K562 (cell line): ENCODE results near the gene ZNF689. TPM values are rescaled to one million over a fixed set of nuclear protein-coding genes. Genes with fewer than 3 reads are reported as not detected.

Source experiments
- BCOR ChIP-seq: fragments of 450-650 bp; IDR thresholded peaks from 2 replicates; pipeline ENCODE4 v1.6.1; 2016
- DIDO1 ChIP-seq: fragments of 450-650 bp; IDR thresholded peaks from 2 replicates; pipeline ENCODE4 v1.6.1; 2016; ENCODE audit warnings: low read depth, missing biosample characterization, missing genetic modification characterization
- FOXO4 ChIP-seq: fragments of 450-650 bp; formaldehyde crosslinking; IDR thresholded peaks from 2 replicates; pipeline ENCODE4 v1.4.0; 2020; ENCODE audit warnings: mild to moderate bottlenecking, moderate library complexity
- FOXP1 ChIP-seq: sonication (generic); formaldehyde crosslinking; IDR thresholded peaks from 2 replicates; pipeline ENCODE4 v1.8.0; 2022; ENCODE audit warnings: mild to moderate bottlenecking, missing genetic modification reagents
- HCFC1 ChIP-seq: IDR thresholded peaks from 2 replicates; pipeline ENCODE4 v1.6.1; 2012; ENCODE audit warnings: low read depth, low read length, improper control_type of control experiment
- ID3 ChIP-seq, 2 experiments: fragments of 250-450 bp in 1 of 2; fragments of 450-650 bp in 1 of 2; sonication (Bioruptor Pico) in 1 of 2; IDR thresholded peaks; 2 replicates each; pipeline versions ENCODE4 v1.6.1 to v1.8.0; 2016 to 2021; ENCODE audit warnings: mild to moderate bottlenecking in 2 of 2, moderate library complexity in 2 of 2, missing compliant biosample characterization in 1 of 2, missing genetic modification characterization in 1 of 2
- LCOR ChIP-seq: sonication (generic); formaldehyde crosslinking; IDR thresholded peaks from 2 replicates; pipeline ENCODE4 v1.8.0; 2022; ENCODE audit warnings: mild to moderate bottlenecking, missing genetic modification reagents
- MITF ChIP-seq: IDR thresholded peaks from 2 replicates; pipeline ENCODE4 v1.6.1; 2014; ENCODE audit warnings: antibody characterized with exemption
- MTA2 ChIP-seq: fragments of 450-650 bp; IDR thresholded peaks from 2 replicates; pipeline ENCODE4 v1.6.1; 2016; ENCODE audit warnings: low read depth
- MXD1 ChIP-seq: fragments of 250-450 bp; sonication (Bioruptor Pico); IDR thresholded peaks from 2 replicates; pipeline ENCODE4 v1.8.0; 2021; ENCODE audit warnings: borderline replicate concordance, mild to moderate bottlenecking, moderate library complexity; ENCODE audit not compliant: poor library complexity, severe bottlenecking
- PHF20 ChIP-seq: fragments of 450-650 bp; IDR thresholded peaks from 2 replicates; pipeline ENCODE4 v1.6.1; 2018; ENCODE audit not compliant: partially characterized antibody
- PTBP1 ChIP-seq: fragments of 200-400 bp; formaldehyde crosslinking; IDR thresholded peaks from 2 replicates; pipeline ENCODE4 v1.6.1; 2017; ENCODE audit warnings: low read depth, low read length
- SRSF3 ChIP-seq: fragments of 200-400 bp; formaldehyde crosslinking; IDR thresholded peaks from 2 replicates; pipeline ENCODE4 v1.6.1; 2016; ENCODE audit warnings: mild to moderate bottlenecking, low read length, moderate library complexity; ENCODE audit not compliant: insufficient read depth
- TCF15 ChIP-seq: fragments of 250-450 bp; sonication (Bioruptor Pico); IDR thresholded peaks from 2 replicates; pipeline ENCODE4 v1.8.0; 2022; ENCODE audit warnings: moderate library complexity, mild to moderate bottlenecking, inconsistent platforms
- TRIM24 ChIP-seq, 2 experiments: fragments of 450-650 bp; IDR thresholded peaks; 2 replicates each; pipeline ENCODE4 v1.6.1; 2016
- ZBTB9 ChIP-seq: fragments of 450-650 bp; formaldehyde crosslinking; IDR thresholded peaks from 2 replicates; pipeline ENCODE4 v1.4.0; 2020; ENCODE audit warnings: mild to moderate bottlenecking, moderate library complexity
- ZNF175 ChIP-seq: fragments of 200-800 bp; sonication (Bioruptor generic); IDR thresholded peaks from 2 replicates; pipeline ENCODE4 v1.6.1; 2016; ENCODE audit warnings: low read depth, mild to moderate bottlenecking, missing genetic modification characterization, missing compliant biosample characterization
- ZNF311 ChIP-seq: fragments of 250-450 bp; sonication (Bioruptor Pico); IDR thresholded peaks from 2 replicates; pipeline ENCODE4 v1.4.0; 2020; ENCODE audit warnings: mild to moderate bottlenecking, moderate library complexity
- ZNF639 ChIP-seq, 2 experiments: fragments of 200-800 bp in 1 of 2; sonication (Bioruptor generic) in 1 of 2; sonication (generic) in 1 of 2; formaldehyde crosslinking in 1 of 2; IDR thresholded peaks in 1 of 2; conservative IDR thresholded peaks in 1 of 2; 2 replicates each; pipeline versions ENCODE4 v1.5.0 to v1.6.1; 2016 to 2020; ENCODE audit warnings: missing compliant biosample characterization in 1 of 2, missing genetic modification characterization in 1 of 2, missing genetic modification reagents in 1 of 2
- polyA plus RNA-seq, 8 experiments: library from polyadenylated mRNA; depleted of rRNA in 4 of 8; stranded (reverse) in 5 of 8; unstranded in 3 of 8; fragments of >200 nt; fragmentation: Nextera tagmentation in 2 of 8; fragmentation: Illumina TruSeq in 1 of 8; extraction: Ambion mirVana in 2 of 8; extraction: Trizol in 1 of 8; gene quantifications; 2 replicates each; pipeline versions ENCODE4 v1.2.1 to v1.2.3, GENCODE V29; 2011 to 2014; ENCODE audit warnings: inconsistent platforms in 1 of 8, missing spikeins in 1 of 8
- total RNA-seq, 7 experiments: library from RNA; depleted of rRNA in 6 of 7; stranded (reverse); fragments of >200 nt in 6 of 7; fragmentation: Illumina TruSeq in 2 of 7; extraction: Trizol in 2 of 7; gene quantifications; 2 replicates each; pipeline versions ENCODE4 v1.2.1 to v1.2.3, GENCODE V29; 2011 to 2021; ENCODE audit warnings: low replicate concordance in 1 of 7

ZNF689 gene
- total and polyA plus RNA-seq, 9 of the 15 experiments (the other 6 are each of a cell fraction or from before 2014, with no cell fraction given): 5.4 to 15.4 (median 10.8) TPM

- TF ChIP-seq ZNF311 (CRISPR knock-in tag) (no peak), TCF15 (CRISPR knock-in tag) (no peak), ID3 (CRISPR knock-in tag; IDR thresholded peaks at IDR 0.05) (no peak), ID3 (tag; IDR thresholded peaks at IDR 0.05) (peak; percentile 16; the same call in 1 of the 2 replicates), TRIM24 (IDR thresholded peaks at IDR 0.05) (peak in 1 of 2 experiments; percentile 31; a peak in 1 of 4 replicates), ZNF639 (CRISPR knock-in tag; conservative IDR thresholded peaks at IDR 0.05 in 1 of 2, IDR thresholded peaks at IDR 0.05 in 1 of 2) (no peak), DIDO1 (tag) (no peak), MITF (no peak), HCFC1 (peak; percentile 56), ZBTB9 (CRISPR knock-in tag) (no peak), PTBP1 (0 out of 2 replicates have a peak, but pooled peaks have one; percentile 23), MTA2 (no peak), SRSF3 (0 out of 2 replicates have a peak, but pooled peaks have one; percentile 36), FOXO4 (CRISPR knock-in tag) (no peak), ZNF175 (no peak), BCOR (no peak), MXD1 (CRISPR knock-in tag) (no peak), FOXP1 (CRISPR knock-in tag) (no peak), PHF20 (no peak), LCOR (CRISPR knock-in tag) (no peak)
Observed at GRCh38 chr16:30651124-30652004, 41.2 kb upstream of the ZNF689 start (continued).
